HepG2 (cell line): Measurements from ENCODE around the gene MAGED2. TPM values are rescaled to one million over a fixed set of nuclear protein-coding genes. Genes with fewer than 3 reads are reported as not detected.

Experiments
- ATAC-seq: fragments of 200-7000 bp; cut with Tn5 transposase; 3 replicates; pipeline ENCODE4 v1.9.1; 2020; ENCODE audit warnings: mild to moderate bottlenecking, moderate library complexity
- BruUV-seq: library from RNA; stranded (reverse); fragments of 400-500 nt; replicated peaks from 2 replicates; lab custom pipeline; 2021; lab: Mats Ljungman, UMichigan
- CTCF ChIA-PET: fragments of 300-600 bp; formaldehyde crosslinking; extraction: SDS; loops from one replicate; lab custom pipeline; 2021; ENCODE audit warnings: low total read pairs, inconsistent platforms, low intra/inter-chr PET ratio; lab: Yijun Ruan, JAX
- POLR2A ChIA-PET: fragments of 350-600 bp; sonication (Branson Sonifier 250); formaldehyde crosslinking; loops from one replicate; lab custom pipeline; 2020; ENCODE audit warnings: antibody characterized with exemption, inconsistent platforms; lab: Yijun Ruan, JAX
- DNase-seq: peaks from one replicate; pipeline ENCODE4 v3.0.0-alpha.2; 2015; ENCODE audit warnings: low spot score
- FAIRE-seq: peaks from 3 replicates; lab custom pipeline; 2011; peaks lifted over from hg19 to GRCh38; lab: Jason Lieb, UNC
- H2AFZ ChIP-seq: one replicate; pipeline ENCODE4 v1.6.1; 2011; ENCODE audit warnings: low read length, inconsistent platforms
- H3K27ac ChIP-seq: fragments of 300-600 bp; 3 replicates; pipeline ENCODE4 v1.8.0; 2011; ENCODE audit warnings: mixed run types, mild to moderate bottlenecking, mixed read lengths, low read length, inconsistent platforms; ENCODE audit not compliant: insufficient read depth; ENCODE audit errors: extremely low read length
- H3K27me3 ChIP-seq, 2 experiments: fragments of 200-600 bp in 1 of 2; 2 replicates in 1 of 2; 3 replicates in 1 of 2; pipeline versions ENCODE4 v1.6.0 to v1.8.0; 2011; ENCODE audit warnings: low read length in 2 of 2, mild to moderate bottlenecking in 2 of 2, moderate library complexity in 2 of 2, inconsistent platforms in 1 of 2; ENCODE audit not compliant: insufficient read depth in 2 of 2, control insufficient read depth in 1 of 2
- H3K36me3 ChIP-seq, 2 experiments: fragments of 200-600 bp in 1 of 2; replicated peaks in 1 of 2; 2 replicates in 1 of 2; 3 replicates in 1 of 2; pipeline versions ENCODE4 v1.5.1 to v1.8.0; 2011; ENCODE audit warnings: low read length in 2 of 2, inconsistent platforms in 1 of 2; ENCODE audit not compliant: insufficient read depth in 2 of 2, control insufficient read depth in 1 of 2
- H3K4me1 ChIP-seq: 2 replicates; pipeline ENCODE4 v1.5.1; 2012; ENCODE audit warnings: low read length, inconsistent platforms; ENCODE audit not compliant: insufficient read depth
- H3K4me2 ChIP-seq: 2 replicates; pipeline ENCODE4 v1.6.0; 2011; ENCODE audit warnings: low read depth, low read length, inconsistent platforms
- H3K4me3 ChIP-seq, 3 experiments: fragments of 200-600 bp in 1 of 3; sonication (generic), shearing (Covaris generic) in 1 of 3; replicated peaks in 1 of 3; 2 replicates each; pipeline ENCODE4 v1.5.1; 2011 to 2016; ENCODE audit warnings: low read length in 3 of 3, inconsistent platforms in 2 of 3, low read depth in 2 of 3, mild to moderate bottlenecking in 2 of 3, control low read depth in 1 of 3, mixed read lengths in 1 of 3; ENCODE audit not compliant: insufficient read depth in 1 of 3
- H3K79me2 ChIP-seq: one replicate; pipeline ENCODE4 v1.6.1; 2011; ENCODE audit warnings: low read length, inconsistent platforms; ENCODE audit not compliant: insufficient read depth
- H3K9ac ChIP-seq: 2 replicates; pipeline ENCODE4 v1.6.0; 2011; ENCODE audit warnings: mild to moderate bottlenecking, low read depth, low read length, inconsistent platforms; ENCODE audit not compliant: insufficient read depth
- H3K9me3 ChIP-seq: 2 replicates; pipeline ENCODE4 v1.5.1; 2012; ENCODE audit warnings: mild to moderate bottlenecking, low read length
- H4K20me1 ChIP-seq: 2 replicates; pipeline ENCODE4 v1.6.0; 2011; ENCODE audit warnings: inconsistent platforms, mild to moderate bottlenecking, low read length, moderate library complexity; ENCODE audit not compliant: insufficient read depth
- HDAC1 ChIP-seq: sonication (generic); formaldehyde crosslinking; IDR thresholded peaks from 2 replicates; pipeline ENCODE4 v1.5.1; 2020; ENCODE audit warnings: mild to moderate bottlenecking, missing genetic modification reagents
- STAG1 ChIP-seq: sonication (generic); formaldehyde crosslinking; IDR thresholded peaks from 2 replicates; pipeline ENCODE4 v1.4.0; 2020; ENCODE audit warnings: missing genetic modification reagents
- ZBTB26 ChIP-seq: IDR thresholded peaks from 2 replicates; pipeline ENCODE4 v1.6.1; 2016; ENCODE audit warnings: missing compliant biosample characterization, missing genetic modification reagents, borderline replicate concordance
- ZBTB7A ChIP-seq: sonication (generic); formaldehyde crosslinking; IDR thresholded peaks from 2 replicates; pipeline ENCODE4 v1.8.0; 2022; ENCODE audit warnings: mild to moderate bottlenecking, missing genetic modification reagents
- ZNF430 ChIP-seq: sonication (generic); formaldehyde crosslinking; IDR thresholded peaks from 2 replicates; pipeline ENCODE4 v1.9.0; 2021; ENCODE audit warnings: mild to moderate bottlenecking, missing genetic modification reagents
- ZNF841 ChIP-seq: sonication (generic); formaldehyde crosslinking; IDR thresholded peaks from 2 replicates; pipeline ENCODE4 v1.8.1; 2023; ENCODE audit warnings: missing genetic modification reagents, borderline replicate concordance
- WGBS: methylation state at CpG from one replicate; pipeline ENCODE4 v1.1.6; 2017; ENCODE audit warnings: low lambda C conversion rate; 5-methylcytosine and 5-hydroxymethylcytosine counted together
- in situ Hi-C: cut with HindIII; loops from 2 replicates; pipeline ENCODE4 v1.10.0; 2017; ENCODE audit warnings: low pct_unique_long_range_greater_than_20kb; ENCODE audit not compliant: extremely low pct_ligation_motif_present
- intact Hi-C: fragments of 100-400 bp; cut with micrococcal nuclease; formaldehyde crosslinking; loops from one replicate; pipeline ENCODE4 v1.10.0; 2022; ENCODE audit not compliant: unreplicated experiment
- polyA plus RNA-seq, 8 experiments: library from polyadenylated mRNA; depleted of rRNA in 3 of 8; stranded (reverse) in 7 of 8; unstranded in 1 of 8; fragments of >200 nt; fragmentation: Illumina TruSeq in 4 of 8; extraction: Trizol in 4 of 8; gene quantifications; 2 replicates each; pipeline versions ENCODE4 v1.2.1 to v1.2.3, GENCODE V29; 2011 to 2016; ENCODE audit warnings: low read depth in 4 of 8, missing spikeins in 1 of 8, mixed read lengths in 1 of 8; ENCODE audit not compliant: insufficient read depth in 1 of 8
- total RNA-seq, 5 experiments: library from RNA; depleted of rRNA; stranded (reverse); fragments of >200 nt; fragmentation: Illumina TruSeq; extraction: Trizol; gene quantifications; 2 replicates each; pipeline ENCODE4 v1.2.3, GENCODE V29; 2016; ENCODE audit warnings: low read depth in 1 of 5
- TF ChIP-seq, protein P1 (sequence below): sonication (generic); formaldehyde crosslinking; IDR thresholded peaks from 2 replicates; pipeline ENCODE4 v1.5.0; 2020; ENCODE audit warnings: mild to moderate bottlenecking, missing genetic modification reagents, moderate library complexity
- TF ChIP-seq, protein P2 (sequence below): sonication (generic); formaldehyde crosslinking; IDR thresholded peaks from 2 replicates; pipeline ENCODE4 v1.5.1; 2020; ENCODE audit warnings: mild to moderate bottlenecking, missing genetic modification reagents, moderate library complexity
- TF ChIP-seq, protein P3 (sequence below): IDR thresholded peaks from 2 replicates; pipeline ENCODE4 v1.6.1; 2018; ENCODE audit warnings: missing genetic modification reagents

MAGED2 gene
- total and polyA plus RNA-seq, 2 of the 13 experiments (the other 11 are each of a cell fraction or from before 2014, with no cell fraction given) = 142 to 153 TPM

DNA sequence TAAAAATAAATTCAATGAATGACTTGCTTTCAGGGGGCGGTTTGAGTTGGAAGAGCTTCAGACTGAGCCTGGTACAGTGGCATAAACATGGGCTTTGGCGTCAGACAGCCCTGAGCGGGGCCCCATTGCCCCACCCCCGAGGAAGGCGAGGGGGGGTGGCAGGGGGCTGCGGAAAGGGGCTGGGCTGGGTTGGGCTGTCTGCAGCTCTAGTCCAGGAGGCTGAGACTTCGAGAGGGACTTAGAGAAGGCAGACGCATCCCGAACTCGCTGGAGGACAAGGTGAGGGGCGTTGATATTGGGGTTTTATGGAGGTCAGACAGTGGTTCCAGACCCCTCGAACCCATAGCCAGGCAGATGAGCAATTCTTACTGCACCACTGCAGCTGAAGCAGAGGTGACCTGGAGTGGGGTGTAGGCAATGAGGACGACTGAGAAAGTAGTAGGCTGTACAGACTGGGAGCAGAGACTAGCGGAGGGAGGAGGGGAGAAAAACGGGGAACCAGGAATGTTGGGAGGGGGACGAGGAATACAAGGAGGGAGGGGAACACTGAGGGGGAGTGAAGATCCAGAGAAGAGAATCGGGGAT lies at the start of gene MAGED2 (continued):
- TF ChIP-seq HDAC1 (CRISPR knock-in tag) = peak; percentile 45; the same call in 1 of the 2 replicates

- FAIRE-seq (no peak), ATAC-seq (peak; percentile 63), DNase-seq (no peak)
- ChIA-PET POLR2A (no interaction called here), CTCF (interaction anchor here (1.0 kb wide), 1 partner anchor 28 kb away, joined by 3 read pairs; no protein-coding TSS in a partner anchor)
- Histone ChIP-seq H2AFZ (no peak overlapping the region), H3K9me3 (no peaks in the 10 kb centered on the region), H3K4me3 (no peak overlapping the region), H3K4me2 (no peak overlapping the region), H3K27me3 (no peaks in the 10 kb centered on the region), H3K9ac (no peak overlapping the region), H3K4me1 (no peaks in the 10 kb centered on the region), H3K36me3 (no peaks in the 10 kb centered on the region), H3K27ac (no peak overlapping the region), H3K79me2 (no peaks in the 10 kb centered on the region), H4K20me1 (no peaks in the 10 kb centered on the region)
- in situ Hi-C loops = no loop called here
- WGBS = no CpG with 5 or more reads among the region's 21 CpGs
- TF ChIP-seq, protein P1, sequence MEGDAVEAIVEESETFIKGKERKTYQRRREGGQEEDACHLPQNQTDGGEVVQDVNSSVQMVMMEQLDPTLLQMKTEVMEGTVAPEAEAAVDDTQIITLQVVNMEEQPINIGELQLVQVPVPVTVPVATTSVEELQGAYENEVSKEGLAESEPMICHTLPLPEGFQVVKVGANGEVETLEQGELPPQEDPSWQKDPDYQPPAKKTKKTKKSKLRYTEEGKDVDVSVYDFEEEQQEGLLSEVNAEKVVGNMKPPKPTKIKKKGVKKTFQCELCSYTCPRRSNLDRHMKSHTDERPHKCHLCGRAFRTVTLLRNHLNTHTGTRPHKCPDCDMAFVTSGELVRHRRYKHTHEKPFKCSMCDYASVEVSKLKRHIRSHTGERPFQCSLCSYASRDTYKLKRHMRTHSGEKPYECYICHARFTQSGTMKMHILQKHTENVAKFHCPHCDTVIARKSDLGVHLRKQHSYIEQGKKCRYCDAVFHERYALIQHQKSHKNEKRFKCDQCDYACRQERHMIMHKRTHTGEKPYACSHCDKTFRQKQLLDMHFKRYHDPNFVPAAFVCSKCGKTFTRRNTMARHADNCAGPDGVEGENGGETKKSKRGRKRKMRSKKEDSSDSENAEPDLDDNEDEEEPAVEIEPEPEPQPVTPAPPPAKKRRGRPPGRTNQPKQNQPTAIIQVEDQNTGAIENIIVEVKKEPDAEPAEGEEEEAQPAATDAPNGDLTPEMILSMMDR (CRISPR knock-in tag) = peak; percentile 33; the same call in 1 of the 2 replicates
- TF ChIP-seq, protein P2, sequence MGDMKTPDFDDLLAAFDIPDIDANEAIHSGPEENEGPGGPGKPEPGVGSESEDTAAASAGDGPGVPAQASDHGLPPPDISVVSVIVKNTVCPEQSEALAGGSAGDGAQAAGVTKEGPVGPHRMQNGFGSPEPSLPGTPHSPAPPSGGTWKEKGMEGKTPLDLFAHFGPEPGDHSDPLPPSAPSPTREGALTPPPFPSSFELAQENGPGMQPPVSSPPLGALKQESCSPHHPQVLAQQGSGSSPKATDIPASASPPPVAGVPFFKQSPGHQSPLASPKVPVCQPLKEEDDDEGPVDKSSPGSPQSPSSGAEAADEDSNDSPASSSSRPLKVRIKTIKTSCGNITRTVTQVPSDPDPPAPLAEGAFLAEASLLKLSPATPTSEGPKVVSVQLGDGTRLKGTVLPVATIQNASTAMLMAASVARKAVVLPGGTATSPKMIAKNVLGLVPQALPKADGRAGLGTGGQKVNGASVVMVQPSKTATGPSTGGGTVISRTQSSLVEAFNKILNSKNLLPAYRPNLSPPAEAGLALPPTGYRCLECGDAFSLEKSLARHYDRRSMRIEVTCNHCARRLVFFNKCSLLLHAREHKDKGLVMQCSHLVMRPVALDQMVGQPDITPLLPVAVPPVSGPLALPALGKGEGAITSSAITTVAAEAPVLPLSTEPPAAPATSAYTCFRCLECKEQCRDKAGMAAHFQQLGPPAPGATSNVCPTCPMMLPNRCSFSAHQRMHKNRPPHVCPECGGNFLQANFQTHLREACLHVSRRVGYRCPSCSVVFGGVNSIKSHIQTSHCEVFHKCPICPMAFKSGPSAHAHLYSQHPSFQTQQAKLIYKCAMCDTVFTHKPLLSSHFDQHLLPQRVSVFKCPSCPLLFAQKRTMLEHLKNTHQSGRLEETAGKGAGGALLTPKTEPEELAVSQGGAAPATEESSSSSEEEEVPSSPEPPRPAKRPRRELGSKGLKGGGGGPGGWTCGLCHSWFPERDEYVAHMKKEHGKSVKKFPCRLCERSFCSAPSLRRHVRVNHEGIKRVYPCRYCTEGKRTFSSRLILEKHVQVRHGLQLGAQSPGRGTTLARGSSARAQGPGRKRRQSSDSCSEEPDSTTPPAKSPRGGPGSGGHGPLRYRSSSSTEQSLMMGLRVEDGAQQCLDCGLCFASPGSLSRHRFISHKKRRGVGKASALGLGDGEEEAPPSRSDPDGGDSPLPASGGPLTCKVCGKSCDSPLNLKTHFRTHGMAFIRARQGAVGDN (CRISPR knock-in tag) = no peak
- TF ChIP-seq ZBTB26 (CRISPR knock-in tag) = no peak
- no peak for TF ChIP-seq ZNF841 (CRISPR knock-in tag)
- TF ChIP-seq, protein P3, sequence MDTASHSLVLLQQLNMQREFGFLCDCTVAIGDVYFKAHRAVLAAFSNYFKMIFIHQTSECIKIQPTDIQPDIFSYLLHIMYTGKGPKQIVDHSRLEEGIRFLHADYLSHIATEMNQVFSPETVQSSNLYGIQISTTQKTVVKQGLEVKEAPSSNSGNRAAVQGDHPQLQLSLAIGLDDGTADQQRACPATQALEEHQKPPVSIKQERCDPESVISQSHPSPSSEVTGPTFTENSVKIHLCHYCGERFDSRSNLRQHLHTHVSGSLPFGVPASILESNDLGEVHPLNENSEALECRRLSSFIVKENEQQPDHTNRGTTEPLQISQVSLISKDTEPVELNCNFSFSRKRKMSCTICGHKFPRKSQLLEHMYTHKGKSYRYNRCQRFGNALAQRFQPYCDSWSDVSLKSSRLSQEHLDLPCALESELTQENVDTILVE (CRISPR knock-in tag) = no peak
- TF ChIP-seq STAG1 (CRISPR knock-in tag) = peak; percentile 21; the same call in 1 of the 2 replicates
- TF ChIP-seq ZNF430 (CRISPR knock-in tag) = no peak
- no peak for TF ChIP-seq ZBTB7A (CRISPR knock-in tag)
- intact Hi-C loops = no loop called here
- BruUV-seq = no TSS peak
Observed at GRCh38 chrX:54758114-54759055, 49.2 kb upstream of the MAGED2 start.
